Stimulated activated CD4-positive, alpha-beta T cell treated with anti-CD3 and anti-CD28 coated beads, Interleukin-4, amount 100 ng/mL, for 4 hours (primary cell): ENCODE results near the gene EPAS1.

Source experiments
- DNase-seq, 2 experiments: peaks; one replicate each; pipeline ENCODE4 v3.0.0-alpha.2; 2020

EPAS1 gene

DNA sequence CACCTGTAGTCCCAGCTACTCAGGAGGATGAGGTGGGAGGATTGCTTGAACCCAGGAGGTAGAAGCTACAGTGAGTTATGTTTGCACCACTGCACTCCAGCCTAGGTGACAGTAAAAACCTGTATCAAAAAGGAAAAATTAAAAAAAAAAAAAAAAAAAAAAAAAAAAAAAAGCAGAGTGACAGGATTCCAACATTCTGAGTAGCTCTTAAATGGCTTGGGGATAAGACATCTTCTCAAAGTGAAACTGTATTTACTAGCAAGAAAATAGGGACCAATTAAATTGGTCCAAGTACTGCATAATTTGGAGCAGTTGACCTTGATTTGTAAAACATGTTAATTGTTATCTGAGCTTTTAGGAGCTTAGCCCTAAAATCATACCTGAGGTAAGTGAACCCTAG is 116.4 kb downstream of the EPAS1 start:
- DNase-seq: no peak

DNA sequence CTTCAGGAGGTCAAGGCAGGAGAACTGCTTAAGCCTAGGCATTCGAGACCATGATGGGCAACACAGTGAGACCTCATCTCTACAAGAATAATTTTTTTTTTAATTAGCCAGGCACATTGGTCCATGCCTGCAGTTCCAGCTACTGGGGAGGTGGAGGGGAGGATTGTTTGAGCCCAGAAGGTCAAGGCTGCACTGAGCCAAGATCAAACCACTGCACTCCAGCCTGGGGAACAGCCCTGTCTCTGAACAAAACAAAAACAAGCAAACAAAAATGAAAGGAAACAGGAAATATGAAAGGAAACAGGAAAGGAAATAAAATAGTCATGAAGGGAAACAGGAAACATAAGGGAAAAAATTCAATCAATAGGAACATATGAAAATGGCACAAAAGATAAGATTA is 117.5 kb downstream of the EPAS1 start:
- no peak for DNase-seq

DNA sequence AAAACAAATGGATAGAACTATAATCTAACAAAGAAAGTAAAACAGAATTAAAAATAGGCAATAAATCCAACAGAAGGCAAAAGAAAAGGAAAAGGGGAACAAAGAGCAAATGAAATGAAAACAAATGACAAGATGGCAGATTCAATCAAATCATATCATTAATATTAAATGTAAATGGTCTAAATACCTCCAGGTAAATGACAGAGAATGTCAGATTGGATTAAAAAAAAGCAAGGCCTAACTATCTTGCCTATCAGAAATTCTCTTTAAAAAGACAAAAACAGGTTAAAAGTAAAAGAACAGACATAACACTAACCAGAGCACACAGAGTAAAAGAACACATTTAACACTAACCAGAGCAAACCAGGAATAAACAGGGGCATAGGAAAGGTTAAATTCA is 119.1 kb downstream of the EPAS1 start:
- DNase-seq: no peak

DNA sequence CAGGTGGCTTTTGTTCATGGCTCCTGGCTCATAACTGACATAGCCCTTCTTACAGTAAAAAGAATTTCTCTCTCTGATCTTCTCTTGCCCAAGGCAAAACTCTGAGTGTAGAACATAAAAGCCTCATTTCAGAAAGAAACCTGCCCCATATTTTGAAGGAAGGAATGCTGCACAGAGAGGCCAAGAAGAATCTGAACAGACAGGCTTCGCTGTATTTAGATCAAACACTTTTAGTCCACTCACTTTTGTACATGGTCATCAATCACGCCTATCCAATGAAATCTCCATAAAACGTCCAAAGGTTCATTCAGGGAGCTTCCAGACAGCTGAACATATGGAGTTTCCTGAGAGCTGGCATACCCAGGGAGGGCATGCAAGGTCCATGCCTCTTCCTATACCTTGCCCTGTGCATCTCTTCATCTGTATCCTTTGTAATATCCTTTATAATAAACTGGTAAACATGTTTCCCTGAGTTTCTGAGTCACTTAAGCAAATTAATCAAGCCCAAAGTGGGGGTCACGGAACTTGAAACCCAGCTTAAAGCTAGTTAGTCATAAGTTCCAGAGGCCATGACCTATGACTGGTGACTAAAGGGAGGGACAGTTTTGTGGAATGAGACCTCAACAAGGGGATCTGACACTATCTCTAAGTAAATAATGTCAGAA is 119.7 kb downstream of the EPAS1 start:
- DNase-seq: no peak

DNA sequence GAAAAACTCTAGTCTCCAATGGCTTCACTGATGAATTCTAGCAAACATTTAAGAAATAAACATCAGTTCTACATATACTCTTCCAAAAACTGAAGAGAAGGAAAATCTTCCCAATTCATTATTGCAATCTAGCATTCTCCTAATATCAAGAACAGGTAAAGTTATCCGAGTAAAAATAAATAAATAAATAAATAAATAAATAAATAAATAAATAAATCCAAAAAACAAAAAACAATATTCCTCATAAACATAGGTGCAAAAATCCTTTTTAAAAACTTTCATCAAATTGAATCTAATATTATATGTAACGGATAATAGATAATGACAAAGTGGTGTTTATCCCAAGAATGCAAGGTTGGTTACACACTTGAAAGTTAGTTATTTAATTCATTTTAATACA is 123.7 kb downstream of the EPAS1 start:
- no peak for DNase-seq

DNA sequence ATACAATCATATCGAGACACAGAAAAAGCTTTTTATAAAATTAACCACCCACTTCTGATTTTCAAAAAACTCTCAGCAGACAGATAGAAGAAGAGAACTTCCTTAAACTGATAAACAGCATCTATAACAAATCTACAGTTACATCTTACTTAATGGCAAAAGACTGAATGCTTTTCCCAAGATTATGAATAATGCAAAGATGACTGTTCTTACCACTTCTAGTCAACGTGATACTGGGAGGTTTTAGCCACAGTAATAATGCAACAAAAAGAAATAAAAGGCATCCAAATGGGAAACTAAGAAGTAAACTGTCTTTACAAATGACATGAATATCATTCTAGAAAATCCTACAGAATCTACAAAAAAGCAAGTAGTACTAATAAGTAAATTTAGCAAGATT is 124.2 kb downstream of the EPAS1 start:
- no peak for DNase-seq

DNA sequence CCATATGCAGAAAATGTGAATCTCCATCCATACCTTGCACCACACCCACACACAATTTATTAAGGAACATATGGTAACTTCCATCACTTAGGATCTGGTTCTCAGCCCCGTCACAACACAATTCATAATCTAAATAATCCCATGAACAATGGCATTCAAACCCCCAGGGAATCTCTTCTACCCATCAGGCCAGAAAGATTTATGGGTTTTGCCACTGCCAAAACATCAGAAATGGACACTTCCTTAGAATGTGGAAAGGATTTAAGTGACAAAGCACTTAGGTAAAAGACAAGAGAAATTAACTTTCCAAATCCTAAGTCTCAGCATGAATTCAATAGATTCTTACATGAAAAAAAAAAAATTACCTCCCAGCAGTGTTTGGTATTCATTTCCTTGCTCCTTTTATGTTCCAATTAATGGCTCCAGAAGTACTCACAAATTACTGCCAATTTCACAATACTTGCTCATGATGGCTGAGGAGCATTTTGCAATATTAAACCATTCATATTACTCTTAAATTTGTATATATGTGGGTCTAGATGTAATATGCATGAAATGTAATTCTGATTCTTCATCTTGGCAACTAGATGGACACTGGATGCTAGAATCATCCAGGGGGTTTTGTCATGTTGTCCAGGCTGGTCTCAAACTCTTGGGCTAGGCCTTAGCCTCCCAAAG is 125.6 kb downstream of the EPAS1 start:
- DNase-seq: no peak

DNA sequence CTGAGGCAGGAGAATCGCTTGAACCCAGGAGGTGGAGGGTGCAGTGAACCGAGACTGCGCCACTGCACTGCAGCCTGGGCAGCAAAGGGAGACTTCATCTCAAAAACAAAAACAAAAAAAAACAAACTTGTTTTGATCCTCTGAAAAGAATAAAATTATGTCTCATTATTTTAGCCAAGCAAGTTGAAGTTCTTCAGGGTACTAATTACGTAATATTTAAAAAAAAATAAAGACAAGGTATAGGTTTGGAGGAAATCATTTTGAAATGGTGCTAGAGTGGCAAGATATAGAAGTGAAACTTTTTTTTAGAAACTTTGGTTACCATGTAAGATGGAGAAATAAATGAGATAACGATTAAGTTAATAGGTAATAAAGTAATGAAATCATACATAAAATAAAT is 127.7 kb downstream of the EPAS1 start:
- DNase-seq: no peak

DNA sequence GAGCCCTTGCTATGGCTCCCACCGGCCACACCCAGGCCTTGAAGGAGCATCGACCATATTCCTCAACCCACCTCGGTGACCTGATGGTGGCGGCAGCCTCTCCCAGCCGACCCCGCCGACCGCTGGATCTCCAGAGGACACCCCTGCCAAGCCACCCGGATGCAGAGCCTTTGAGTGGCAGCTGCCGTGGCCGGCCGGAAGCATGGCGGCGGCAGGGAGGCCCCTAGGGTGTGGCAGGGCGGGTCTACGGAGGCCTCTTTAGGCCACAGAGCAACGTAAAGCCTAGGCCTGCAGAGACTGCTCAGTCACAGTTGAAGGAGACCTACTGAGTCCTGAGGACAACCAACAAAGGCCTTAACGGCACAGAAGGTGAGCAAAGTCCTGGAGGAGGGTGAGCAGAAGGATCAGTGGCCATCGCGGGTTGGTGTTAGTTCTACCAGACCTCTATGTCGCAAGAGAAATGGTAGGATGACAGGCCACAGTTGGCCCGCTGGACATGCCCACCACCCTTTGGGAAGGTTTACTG is 131.8 kb downstream of the EPAS1 start:
- DNase-seq: no peak

DNA sequence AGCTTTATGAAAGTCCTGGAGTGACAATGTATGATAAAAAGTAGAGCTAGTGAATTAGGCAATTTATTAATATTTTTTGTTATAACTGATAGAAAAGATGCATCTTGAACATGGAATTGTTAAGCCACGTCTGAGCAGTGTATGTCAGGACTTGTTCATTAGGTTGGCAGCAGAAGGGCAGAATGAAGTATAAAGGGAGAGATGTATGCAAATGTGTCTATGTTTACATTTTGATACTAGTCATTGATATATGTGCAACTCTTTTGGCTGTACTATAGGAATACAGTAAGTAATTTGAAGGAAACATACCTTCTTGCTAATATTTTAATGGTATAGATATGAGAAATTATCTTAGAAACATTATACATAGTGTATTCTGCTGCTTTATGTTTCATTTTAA is 133.2 kb downstream of the EPAS1 start:
- DNase-seq: no peak

DNA sequence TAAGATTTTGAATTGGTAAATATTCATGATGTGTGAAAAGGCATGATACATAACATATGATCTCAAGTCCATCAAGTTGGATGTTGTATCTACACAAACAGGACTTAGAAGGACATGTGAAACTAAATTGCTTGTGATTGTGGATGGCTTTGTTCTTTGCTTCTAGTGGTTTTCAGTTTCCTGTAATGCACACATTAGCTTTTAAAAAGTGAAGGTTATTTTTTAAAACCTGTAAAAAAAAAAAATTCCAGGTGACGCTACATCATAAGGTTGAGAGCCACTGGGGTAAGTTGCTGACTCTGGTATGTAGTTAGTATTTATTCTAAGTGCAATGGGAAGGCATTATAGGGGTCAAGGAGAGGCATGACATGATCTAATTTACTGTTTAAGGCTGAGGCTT is 133.8 kb downstream of the EPAS1 start:
- DNase-seq: no peak

DNA sequence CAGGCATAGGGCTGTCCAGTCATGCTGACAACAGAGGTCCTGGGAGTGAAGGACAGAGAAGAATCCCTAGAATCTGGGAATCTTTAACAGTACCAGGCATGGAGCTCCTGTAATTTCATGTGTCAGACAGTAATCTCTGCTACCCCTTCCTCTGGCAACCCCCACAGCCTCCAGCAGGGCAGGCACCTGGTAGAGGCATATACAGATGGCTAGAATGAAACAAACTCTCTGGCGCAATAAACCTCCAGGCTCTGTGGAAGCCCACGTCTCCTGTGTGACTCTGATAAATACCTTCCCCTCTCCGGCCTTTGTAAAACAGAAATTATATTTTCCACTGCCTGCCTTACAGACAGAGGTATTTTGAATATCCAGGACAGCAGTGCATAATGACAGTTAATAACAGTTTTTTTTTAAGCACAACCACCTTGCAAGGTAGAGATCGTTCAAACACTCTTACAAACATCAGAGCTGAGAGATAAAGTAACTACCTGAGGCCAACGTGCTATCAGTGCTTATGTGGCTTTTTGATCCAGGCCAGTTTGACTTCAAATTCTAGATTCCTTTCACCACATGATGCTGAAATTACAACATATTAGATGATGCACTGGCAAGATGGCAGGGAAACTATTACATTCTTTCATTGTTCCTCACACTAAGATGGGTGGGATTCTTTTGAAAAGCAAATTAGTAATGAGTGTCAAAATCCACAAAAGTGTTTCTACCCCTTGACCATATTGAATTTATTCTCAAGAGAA is 134.5 kb downstream of the EPAS1 start:
- no peak for DNase-seq

DNA sequence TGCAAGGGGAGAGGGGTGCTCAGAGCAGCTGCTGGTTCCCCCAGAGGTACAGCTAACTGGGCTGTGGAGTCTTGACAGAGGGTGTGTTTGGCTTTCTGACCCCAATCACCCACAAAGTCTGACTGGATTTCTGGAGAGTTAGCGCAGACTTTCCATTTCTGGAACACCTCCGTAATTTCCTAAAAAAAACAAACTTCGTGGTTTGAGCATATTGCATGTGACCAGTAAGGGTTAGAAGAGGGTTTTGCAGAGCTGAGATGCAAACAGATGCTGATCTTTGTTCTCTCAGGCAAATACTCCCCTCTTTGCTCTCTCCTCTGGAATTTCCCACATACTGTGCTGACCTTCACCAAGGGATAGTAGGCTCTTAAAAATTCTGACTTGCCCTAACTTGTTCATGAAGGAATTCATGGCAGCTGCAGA is 137.7 kb downstream of the EPAS1 start:
- no peak for DNase-seq

DNA sequence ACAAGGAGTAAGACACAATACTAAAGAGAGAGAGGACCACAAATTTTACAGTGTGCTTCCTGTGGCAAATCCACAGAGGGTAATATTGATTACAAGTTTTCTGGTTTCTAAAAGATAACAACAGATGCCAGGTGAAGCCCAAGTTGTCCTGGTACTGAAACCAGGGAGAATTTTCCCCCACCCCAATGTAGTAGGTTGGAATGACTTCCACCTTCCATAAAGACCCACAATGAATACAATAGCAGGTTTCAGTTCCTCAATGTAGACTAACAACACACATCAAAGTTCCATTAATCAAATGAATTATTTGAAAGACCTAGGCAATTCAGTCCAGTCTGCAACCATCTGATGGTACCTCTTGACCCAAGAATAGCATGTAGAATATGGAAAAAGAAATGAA is 138.1 kb downstream of the EPAS1 start:
- DNase-seq: no peak

DNA sequence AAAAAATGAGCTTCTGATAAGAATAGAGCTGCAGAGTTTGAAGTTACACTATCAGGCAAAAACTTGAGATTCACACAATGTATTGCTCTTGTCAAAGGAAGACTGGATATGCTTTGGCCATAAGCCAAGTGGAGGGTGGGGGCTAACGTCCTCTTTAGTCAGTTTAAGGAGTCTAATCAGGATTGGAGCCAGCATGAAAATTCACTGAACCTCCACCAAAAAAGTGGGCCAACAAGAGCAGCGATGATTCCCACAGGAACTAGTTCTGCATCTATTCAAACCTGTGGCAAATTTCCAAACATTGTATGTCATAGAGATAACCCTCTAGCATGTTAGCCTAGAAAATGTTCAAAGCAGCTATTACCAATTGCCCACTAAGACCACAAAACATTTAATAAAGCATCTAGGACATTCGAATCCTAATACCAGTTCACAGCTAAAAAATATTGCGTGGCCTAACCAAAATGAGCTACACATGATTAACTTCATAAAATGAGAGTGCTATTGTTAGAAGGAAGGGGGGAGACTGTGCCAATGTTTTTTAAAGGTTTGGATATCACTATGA is 138.7 kb downstream of the EPAS1 start:
- no peak for DNase-seq
